Measurements from ENCODE around the gene SH3RF1. TPM values are rescaled to one million over a fixed set of nuclear protein-coding genes. Genes with fewer than 3 reads are reported as not detected.
"Not testable (repeated sequence)": the region's sequence is repeated elsewhere in the genome, so short reads cannot be mapped to it uniquely, and the experiment has no call there.

Gene SH3RF1
- total RNA-seq, 2 donors from 2014 or later = 42.9 to 57.5 TPM

GRCh38 chr4:169283114-169283509 is 12.4 kb upstream of the SH3RF1 start:
- WGBS = 26% methylated on average over 4 of the region's 4 CpGs
- intact Hi-C loops (cut with DNase I) = no loop called here
- no peaks in the 10 kb centered on the region for H3K4me1 ChIP-seq (replicated peaks)
- no peaks in the 10 kb centered on the region for H3K27me3 ChIP-seq (replicated peaks; ENCODE audit: insufficient read depth)
- no peak overlapping the region for H3K4me3 ChIP-seq
- H3K27ac ChIP-seq = no peak overlapping the region
- H3K9me3 ChIP-seq = no peaks in the 10 kb centered on the region
- no peaks in the 10 kb centered on the region for H3K36me3 ChIP-seq
- TF ChIP-seq POLR2A (IDR thresholded peaks at IDR 0.05) = no peak
- TF ChIP-seq CTCF (IDR thresholded peaks at IDR 0.05) = no peak
- TF ChIP-seq POLR2AphosphoS5 (IDR thresholded peaks at IDR 0.05) = no peak
- no peak for DNase-seq (ENCODE audit: low spot score)

GRCh38 chr4:169282429-169283113 is 11.8 kb upstream of the SH3RF1 start:
- TF ChIP-seq POLR2A (IDR thresholded peaks at IDR 0.05) = no peak
- no peak for TF ChIP-seq POLR2AphosphoS5 (IDR thresholded peaks at IDR 0.05)
- TF ChIP-seq CTCF (IDR thresholded peaks at IDR 0.05) = no peak
- Histone ChIP-seq H3K27ac (no peak overlapping the region), H3K4me1 (replicated peaks) (no peaks in the 10 kb centered on the region), H3K9me3 (no peaks in the 10 kb centered on the region), H3K4me3 (no peak overlapping the region), H3K27me3 (replicated peaks; ENCODE audit: insufficient read depth) (no peaks in the 10 kb centered on the region), H3K36me3 (no peaks in the 10 kb centered on the region)
- intact Hi-C loops (cut with DNase I) = no loop called here
- DNase-seq (ENCODE audit: low spot score) = no peak
- 81% methylated on average over 2 of the region's 2 CpGs for WGBS

GRCh38 chr4:169279108-169279507 is 8.4 kb upstream of the SH3RF1 start:
- H3K4me3 ChIP-seq = no peak overlapping the region
- H3K9me3 ChIP-seq = no peaks in the 10 kb centered on the region
- DNase-seq (ENCODE audit: low spot score) = no peak
- no peak overlapping the region for H3K27ac ChIP-seq
- intact Hi-C loops (cut with DNase I) = loop anchor here (10.0 kb wide), 1 partner anchor 74 kb away; no protein-coding TSS in a partner anchor
- no peaks in the 10 kb centered on the region for H3K27me3 ChIP-seq (replicated peaks; ENCODE audit: insufficient read depth)
- H3K4me1 ChIP-seq (replicated peaks) = no peaks in the 10 kb centered on the region
- TF ChIP-seq POLR2A (IDR thresholded peaks at IDR 0.05) (no peak), CTCF (IDR thresholded peaks at IDR 0.05) (no peak), POLR2AphosphoS5 (IDR thresholded peaks at IDR 0.05) (no peak)
- H3K36me3 ChIP-seq = no peaks in the 10 kb centered on the region

GRCh38 chr4:169278624-169279023 is 7.9 kb upstream of the SH3RF1 start:
- Histone ChIP-seq H3K27me3 (replicated peaks; ENCODE audit: insufficient read depth) (no peaks in the 10 kb centered on the region), H3K4me3 (no peak overlapping the region), H3K9me3 (no peaks in the 10 kb centered on the region), H3K27ac (no peak overlapping the region), H3K4me1 (replicated peaks) (no peaks in the 10 kb centered on the region), H3K36me3 (no peaks in the 10 kb centered on the region)
- TF ChIP-seq POLR2A (IDR thresholded peaks at IDR 0.05) = no peak
- no peak for TF ChIP-seq CTCF (IDR thresholded peaks at IDR 0.05)
- intact Hi-C loops (cut with DNase I) = loop anchor here (10.0 kb wide), 1 partner anchor 74 kb away; no protein-coding TSS in a partner anchor
- no peak for DNase-seq (ENCODE audit: low spot score)

- not testable (repeated sequence) for H3K36me3 ChIP-seq; H3K27ac ChIP-seq; DNase-seq (ENCODE audit: low spot score); H3K4me3 ChIP-seq; H3K27me3 ChIP-seq (replicated peaks; ENCODE audit: insufficient read depth); H3K9me3 ChIP-seq; H3K4me1 ChIP-seq (replicated peaks)
- intact Hi-C loops (cut with DNase I) = loop anchor here (10.0 kb wide), 1 partner anchor 73 kb away; no protein-coding TSS in a partner anchor
- over 99% methylated on average over 3 of the region's 3 CpGs for WGBS
Measured at GRCh38 chr4:169277838-169278237, 7.1 kb upstream of the SH3RF1 start.

Data from prostate gland (tissue), 2 donors.